Right renal cortex interstitium (tissue), 3 donors: ENCODE measurements around the gene NKTR. TPM values are rescaled to one million over a fixed set of nuclear protein-coding genes. Genes with fewer than 3 reads are reported as not detected.

Experiments
- DNase-seq, 3 donors: peaks; one replicate each; pipeline ENCODE4 v3.0.0-alpha.2; 2013; ENCODE audit warnings: low read depth in 3 of 3, low spot score in 2 of 3
- polyA plus RNA-seq, 3 donors: library from polyadenylated mRNA; unstranded; fragments of 120-200 nt; gene quantifications; one replicate each; pipeline ENCODE4 v1.2.1, GENCODE V29; 2013; ENCODE audit not compliant: insufficient read length in 3 of 3

NKTR gene
- polyA plus RNA-seq, 3 donors, result 57.4 to 67.2 (median 63.6) TPM

DNA sequence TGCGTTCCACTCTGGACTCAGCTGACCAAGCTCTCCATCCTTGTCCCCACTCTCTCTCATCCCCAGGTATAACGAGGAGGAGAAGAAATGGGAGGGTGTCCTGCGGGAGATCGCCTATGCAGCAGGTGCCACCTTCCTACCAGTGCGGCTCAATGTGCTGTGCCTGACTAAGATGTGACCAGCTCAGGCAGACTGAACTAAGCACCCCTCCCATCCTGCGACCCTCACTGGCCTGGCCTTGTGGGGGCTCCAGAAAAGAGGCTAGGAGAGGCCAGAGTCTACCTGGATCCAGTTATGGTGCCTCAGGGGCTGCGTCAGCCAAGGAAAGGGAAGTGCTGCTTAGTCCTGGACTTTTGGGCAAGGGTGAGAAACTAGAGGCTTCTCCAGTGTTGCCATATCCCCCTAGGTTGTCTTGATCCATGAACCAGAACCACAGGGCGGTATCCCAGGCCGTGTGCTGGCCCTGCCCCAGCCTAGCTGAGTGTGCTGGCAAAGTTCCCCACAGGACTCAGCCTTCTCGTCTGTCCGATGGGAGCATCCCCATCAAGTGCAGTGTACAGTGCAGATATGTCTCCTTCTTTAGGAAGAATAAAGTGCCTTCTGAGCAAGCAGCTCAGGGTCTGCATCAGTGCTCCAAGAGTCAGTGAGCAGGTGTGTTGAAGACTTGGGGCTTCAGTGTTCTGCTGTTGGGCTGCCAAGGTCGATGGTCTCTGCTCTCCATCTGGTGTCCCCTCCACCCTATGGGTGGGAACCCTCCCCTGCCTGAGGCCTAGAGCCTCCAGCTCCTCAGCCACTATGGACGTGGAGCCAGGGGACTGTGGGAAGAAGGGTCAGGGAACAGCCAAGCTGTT lies 91.6 kb downstream of the NKTR start:
- no peak for DNase-seq

- no peak for DNase-seq
Measured at GRCh38 chr3:42692667-42693529, 92.4 kb downstream of the NKTR start.

- DNase-seq, result no peak
Measured at GRCh38 chr3:42693530-42693930, 93.0 kb downstream of the NKTR start.

DNA sequence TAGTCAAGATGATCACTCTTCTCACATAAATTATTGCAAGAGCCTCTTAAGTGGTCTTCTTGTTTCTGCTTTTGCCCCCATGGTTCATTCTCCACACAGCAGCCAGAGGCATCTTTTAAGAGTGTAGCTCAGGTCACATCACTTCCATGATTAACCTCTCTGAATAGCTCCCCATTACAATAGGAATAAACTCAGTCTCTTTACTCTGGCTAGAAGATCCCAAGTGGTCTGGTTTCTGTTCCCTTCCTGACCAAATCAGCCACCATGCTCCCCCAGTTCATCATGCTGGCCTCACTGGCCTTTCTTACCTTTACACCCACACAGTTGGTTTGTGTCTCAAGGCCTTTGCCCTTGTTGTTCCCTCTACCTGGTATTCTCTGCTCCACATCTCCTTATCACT lies 93.9 kb downstream of the NKTR start:
- DNase-seq, result no peak

DNA sequence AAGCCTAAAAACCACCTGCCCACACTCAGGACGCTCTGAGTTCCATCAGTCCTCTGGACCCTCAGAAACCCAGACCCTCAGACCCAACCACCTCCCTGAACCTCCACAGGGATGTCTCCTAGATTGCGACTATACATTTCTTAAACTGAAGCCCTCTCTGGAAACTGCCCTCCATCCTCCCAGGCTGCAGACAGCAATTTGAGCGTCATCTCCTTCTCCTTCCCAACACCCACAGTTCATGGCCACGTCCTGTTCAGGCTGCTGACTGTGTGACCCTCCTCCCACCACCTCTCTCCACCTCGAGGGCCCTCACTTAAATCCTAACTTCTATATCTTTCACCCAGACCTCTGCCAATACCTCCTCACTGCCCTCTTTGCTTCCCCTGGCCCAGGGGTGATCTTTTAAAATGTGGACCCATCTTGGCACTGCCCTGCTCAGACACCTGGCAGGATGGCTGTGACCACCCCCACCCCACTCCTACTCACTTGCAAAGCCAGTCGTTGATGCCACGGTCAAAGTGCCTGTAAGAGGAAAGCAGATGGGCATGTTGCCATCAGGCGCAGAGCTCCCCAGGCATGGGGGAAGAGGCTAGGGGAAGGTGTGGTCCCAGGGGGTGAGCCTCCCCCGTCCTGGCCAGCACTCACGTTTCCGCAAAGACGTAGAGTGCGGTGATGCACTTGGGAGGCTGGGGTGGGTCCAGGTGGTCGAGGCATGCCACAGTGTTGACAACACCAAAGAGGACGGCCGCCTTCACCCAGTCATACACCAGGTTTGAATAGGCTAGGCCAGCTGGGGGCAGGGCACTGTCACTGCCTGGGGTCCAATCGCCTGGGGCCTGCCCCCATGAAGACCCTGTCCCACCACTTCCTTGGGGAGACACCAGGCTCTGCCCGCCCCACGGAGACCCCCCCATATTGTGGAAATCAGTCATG lies 96.1 kb downstream of the NKTR start:
- no peak for DNase-seq

GRCh38 chr3:42697289-42698051 lies 97.0 kb downstream of the NKTR start:
- DNase-seq, result no peak

Other genes with a start within 250 kb of the NKTR start
- not detected for gene LYZL4, start 190.1 kb upstream of the NKTR start, polyA plus RNA-seq
- 1 to 10 TPM in 1 of 3 donors, under 1 TPM in 2; 0.74 to 1.3 (median 0.93) TPM for gene VIPR1, start 98.0 kb upstream of the NKTR start, polyA plus RNA-seq
- gene SEC22C, start 18.7 kb upstream of the NKTR start, polyA plus RNA-seq, result 10 to 100 TPM; 41.0 to 45.8 (median 44.6) TPM
- 10 to 100 TPM; 24.3 to 24.6 (median 24.5) TPM for gene SS18L2, start 9.8 kb upstream of the NKTR start, polyA plus RNA-seq
- 10 to 100 TPM; 14.5 to 15.6 (median 15.2) TPM for gene ZBTB47, start 53.0 kb downstream of the NKTR start, polyA plus RNA-seq
- not detected for gene KLHL40, start 84.9 kb downstream of the NKTR start, polyA plus RNA-seq
- under 1 TPM; 0.28 to 0.82 (median 0.35) TPM for gene HHATL, start 102.1 kb downstream of the NKTR start, polyA plus RNA-seq
- gene CCDC13, start 172.6 kb downstream of the NKTR start, polyA plus RNA-seq, result 1 to 10 TPM; 2.4 to 4.0 (median 2.4) TPM
- gene HIGD1A, start 203.8 kb downstream of the NKTR start, polyA plus RNA-seq, result 100 to 1,000 TPM; 168 to 202 (median 185) TPM
- 1 to 10 TPM; 1.8 to 2.0 (median 1.9) TPM for gene ACKR2, start 208.8 kb downstream of the NKTR start, polyA plus RNA-seq